PFSK-1 (cell line): Measurements from ENCODE around the gene MRPL55. TPM values are rescaled to one million over a fixed set of nuclear protein-coding genes. Genes with fewer than 3 reads are reported as not detected.

Experiments used
- FOXP2 ChIP-seq: optimal IDR thresholded peaks from 2 replicates; pipeline ENCODE3; 2011; ENCODE audit warnings: borderline replicate concordance, control low read depth, inconsistent platforms; ENCODE audit not compliant: insufficient read depth; ENCODE audit errors: extremely low read length, extremely low read depth
- POLR2AphosphoS5 ChIP-seq: IDR thresholded peaks from 2 replicates; pipeline ENCODE4 v1.6.1; 2012; ENCODE audit warnings: low read depth, mild to moderate bottlenecking, control low read depth, low read length, moderate library complexity
- SIN3A ChIP-seq: IDR thresholded peaks from 2 replicates; pipeline ENCODE4 v1.6.1; 2012; ENCODE audit warnings: mild to moderate bottlenecking, low read length, moderate library complexity, borderline replicate concordance; ENCODE audit not compliant: insufficient read depth
- TAF1 ChIP-seq: IDR thresholded peaks from 2 replicates; pipeline ENCODE4 v1.6.1; 2012; ENCODE audit warnings: low read length, control low read depth, borderline replicate concordance; ENCODE audit not compliant: insufficient read depth
- polyA plus RNA-seq: library from polyadenylated mRNA; unstranded; fragments of >200 nt; gene quantifications from one replicate; pipeline ENCODE4 v1.2.1, GENCODE V29; 2012; ENCODE audit warnings: low read depth, missing spikeins; ENCODE audit not compliant: insufficient read length
- TF ChIP-seq, protein P1 (sequence below), 2 experiments: IDR thresholded peaks; 2 replicates each; pipeline versions ENCODE4 v1.6.1 to v1.8.0; 2011 to 2012; ENCODE audit warnings: low read depth in 2 of 2, low read length in 2 of 2, control low read depth in 1 of 2, inconsistent platforms in 1 of 2, mild to moderate bottlenecking in 1 of 2, moderate library complexity in 1 of 2; ENCODE audit not compliant: insufficient read depth in 1 of 2

The MRPL55 gene
- 188 TPM for polyA plus RNA-seq

DNA sequence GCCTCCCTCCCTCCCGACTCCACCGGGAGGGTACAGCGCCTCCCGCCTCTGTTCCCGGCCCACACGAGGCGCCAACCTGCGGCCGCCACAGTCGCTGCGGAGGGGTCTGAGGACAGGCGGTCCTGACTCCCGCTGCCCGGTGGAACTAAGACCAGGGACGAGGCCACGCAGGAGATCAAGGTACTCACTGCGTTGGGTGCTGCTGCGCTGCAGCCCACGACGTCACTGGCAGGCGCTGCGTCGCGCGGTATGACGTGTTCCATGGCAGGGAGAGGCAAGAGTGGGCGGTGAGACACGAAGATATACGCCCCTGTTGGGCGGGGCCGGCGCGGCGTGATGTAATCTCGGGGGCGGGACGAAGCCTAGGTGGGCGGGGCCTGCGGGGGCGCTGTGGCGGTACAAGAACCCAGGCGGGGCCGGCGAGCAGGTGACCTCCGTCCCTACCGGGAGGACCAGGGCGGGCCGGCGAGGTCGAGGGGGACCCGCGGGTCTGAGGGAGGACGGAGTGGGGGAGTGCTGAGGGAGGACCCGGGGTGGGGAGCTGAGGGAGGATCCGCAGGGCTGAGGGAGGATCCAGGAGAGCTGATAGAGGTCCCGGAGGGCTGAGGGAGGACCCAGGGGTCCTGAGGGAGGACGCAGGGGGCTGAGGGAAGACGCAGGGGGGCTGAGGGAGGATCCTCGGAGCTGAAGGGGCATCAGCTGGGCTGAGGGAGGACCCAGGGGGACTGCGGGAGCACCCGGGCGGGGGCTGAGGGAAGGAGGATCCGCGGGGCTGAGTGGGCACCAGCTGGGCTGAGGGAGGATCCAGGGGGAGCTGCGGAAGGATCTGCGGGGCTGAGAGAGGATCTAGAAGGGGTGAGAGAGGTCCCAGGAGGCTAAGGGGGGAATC is at the start of gene MRPL55:
TSS of gene MRPL55 (minus strand) at position 227 of the 889 bp plus-strand sequence. CDS start 1,039 bp downstream, outside the sequence.
- TF ChIP-seq, protein P1, sequence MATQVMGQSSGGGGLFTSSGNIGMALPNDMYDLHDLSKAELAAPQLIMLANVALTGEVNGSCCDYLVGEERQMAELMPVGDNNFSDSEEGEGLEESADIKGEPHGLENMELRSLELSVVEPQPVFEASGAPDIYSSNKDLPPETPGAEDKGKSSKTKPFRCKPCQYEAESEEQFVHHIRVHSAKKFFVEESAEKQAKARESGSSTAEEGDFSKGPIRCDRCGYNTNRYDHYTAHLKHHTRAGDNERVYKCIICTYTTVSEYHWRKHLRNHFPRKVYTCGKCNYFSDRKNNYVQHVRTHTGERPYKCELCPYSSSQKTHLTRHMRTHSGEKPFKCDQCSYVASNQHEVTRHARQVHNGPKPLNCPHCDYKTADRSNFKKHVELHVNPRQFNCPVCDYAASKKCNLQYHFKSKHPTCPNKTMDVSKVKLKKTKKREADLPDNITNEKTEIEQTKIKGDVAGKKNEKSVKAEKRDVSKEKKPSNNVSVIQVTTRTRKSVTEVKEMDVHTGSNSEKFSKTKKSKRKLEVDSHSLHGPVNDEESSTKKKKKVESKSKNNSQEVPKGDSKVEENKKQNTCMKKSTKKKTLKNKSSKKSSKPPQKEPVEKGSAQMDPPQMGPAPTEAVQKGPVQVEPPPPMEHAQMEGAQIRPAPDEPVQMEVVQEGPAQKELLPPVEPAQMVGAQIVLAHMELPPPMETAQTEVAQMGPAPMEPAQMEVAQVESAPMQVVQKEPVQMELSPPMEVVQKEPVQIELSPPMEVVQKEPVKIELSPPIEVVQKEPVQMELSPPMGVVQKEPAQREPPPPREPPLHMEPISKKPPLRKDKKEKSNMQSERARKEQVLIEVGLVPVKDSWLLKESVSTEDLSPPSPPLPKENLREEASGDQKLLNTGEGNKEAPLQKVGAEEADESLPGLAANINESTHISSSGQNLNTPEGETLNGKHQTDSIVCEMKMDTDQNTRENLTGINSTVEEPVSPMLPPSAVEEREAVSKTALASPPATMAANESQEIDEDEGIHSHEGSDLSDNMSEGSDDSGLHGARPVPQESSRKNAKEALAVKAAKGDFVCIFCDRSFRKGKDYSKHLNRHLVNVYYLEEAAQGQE (IDR thresholded peaks at IDR 0.05; ENCODE audit: insufficient read depth in 1 of 2, low read depth in 2 of 2, low read length in 2 of 2): peak in 1 of 2 experiments; percentile 50; a peak in 1 of 4 replicates
- TF ChIP-seq FOXP2 (no peak), SIN3A (peak; percentile 56; the same call in 1 of the 2 replicates), POLR2AphosphoS5 (peak; percentile 95), TAF1 (no peak)

DNA sequence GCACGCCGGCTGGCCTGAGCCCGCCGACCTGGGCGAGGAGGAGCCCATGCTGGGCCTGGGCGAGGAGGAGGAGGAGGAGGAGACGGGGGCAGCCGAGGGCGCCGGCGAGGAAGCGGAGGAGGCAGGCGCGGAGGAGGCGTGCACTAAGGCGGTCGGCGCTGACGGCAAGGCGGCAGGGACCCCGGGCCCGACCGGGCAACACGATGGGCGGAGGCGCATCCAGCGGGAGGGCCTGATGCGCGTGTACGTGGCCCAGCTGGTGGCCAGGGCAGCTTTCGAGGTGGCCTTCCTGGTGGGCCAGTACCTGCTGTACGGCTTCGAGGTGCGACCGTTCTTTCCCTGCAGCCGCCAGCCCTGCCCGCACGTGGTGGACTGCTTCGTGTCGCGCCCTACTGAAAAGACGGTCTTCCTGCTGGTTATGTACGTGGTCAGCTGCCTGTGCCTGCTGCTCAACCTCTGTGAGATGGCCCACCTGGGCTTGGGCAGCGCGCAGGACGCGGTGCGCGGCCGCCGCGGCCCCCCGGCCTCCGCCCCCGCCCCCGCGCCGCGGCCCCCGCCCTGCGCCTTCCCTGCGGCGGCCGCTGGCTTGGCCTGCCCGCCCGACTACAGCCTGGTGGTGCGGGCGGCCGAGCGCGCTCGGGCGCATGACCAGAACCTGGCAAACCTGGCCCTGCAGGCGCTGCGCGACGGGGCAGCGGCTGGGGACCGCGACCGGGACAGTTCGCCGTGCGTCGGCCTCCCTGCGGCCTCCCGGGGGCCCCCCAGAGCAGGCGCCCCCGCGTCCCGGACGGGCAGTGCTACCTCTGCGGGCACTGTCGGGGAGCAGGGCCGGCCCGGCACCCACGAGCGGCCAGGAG is 49.3 kb upstream of the MRPL55 start:
- no peak for TF ChIP-seq SIN3A
- no peak for TF ChIP-seq TAF1
- TF ChIP-seq, protein P1 (IDR thresholded peaks at IDR 0.05; ENCODE audit: insufficient read depth in 1 of 2, low read depth in 2 of 2, low read length in 2 of 2): no peak
- TF ChIP-seq FOXP2: no peak
- TF ChIP-seq POLR2AphosphoS5: no peak

DNA sequence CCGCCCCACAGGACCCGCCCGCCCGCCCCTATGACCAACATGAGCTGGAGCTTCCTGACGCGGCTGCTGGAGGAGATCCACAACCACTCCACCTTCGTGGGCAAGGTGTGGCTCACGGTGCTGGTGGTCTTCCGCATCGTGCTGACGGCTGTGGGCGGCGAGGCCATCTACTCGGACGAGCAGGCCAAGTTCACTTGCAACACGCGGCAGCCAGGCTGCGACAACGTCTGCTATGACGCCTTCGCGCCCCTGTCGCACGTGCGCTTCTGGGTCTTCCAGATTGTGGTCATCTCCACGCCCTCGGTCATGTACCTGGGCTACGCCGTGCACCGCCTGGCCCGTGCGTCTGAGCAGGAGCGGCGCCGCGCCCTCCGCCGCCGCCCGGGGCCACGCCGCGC is 48.6 kb upstream of the MRPL55 start:
- TF ChIP-seq POLR2AphosphoS5 (no peak), SIN3A (no peak), FOXP2 (no peak), TAF1 (no peak)
- TF ChIP-seq, protein P1 (IDR thresholded peaks at IDR 0.05; ENCODE audit: insufficient read depth in 1 of 2, low read depth in 2 of 2, low read length in 2 of 2): no peak

DNA sequence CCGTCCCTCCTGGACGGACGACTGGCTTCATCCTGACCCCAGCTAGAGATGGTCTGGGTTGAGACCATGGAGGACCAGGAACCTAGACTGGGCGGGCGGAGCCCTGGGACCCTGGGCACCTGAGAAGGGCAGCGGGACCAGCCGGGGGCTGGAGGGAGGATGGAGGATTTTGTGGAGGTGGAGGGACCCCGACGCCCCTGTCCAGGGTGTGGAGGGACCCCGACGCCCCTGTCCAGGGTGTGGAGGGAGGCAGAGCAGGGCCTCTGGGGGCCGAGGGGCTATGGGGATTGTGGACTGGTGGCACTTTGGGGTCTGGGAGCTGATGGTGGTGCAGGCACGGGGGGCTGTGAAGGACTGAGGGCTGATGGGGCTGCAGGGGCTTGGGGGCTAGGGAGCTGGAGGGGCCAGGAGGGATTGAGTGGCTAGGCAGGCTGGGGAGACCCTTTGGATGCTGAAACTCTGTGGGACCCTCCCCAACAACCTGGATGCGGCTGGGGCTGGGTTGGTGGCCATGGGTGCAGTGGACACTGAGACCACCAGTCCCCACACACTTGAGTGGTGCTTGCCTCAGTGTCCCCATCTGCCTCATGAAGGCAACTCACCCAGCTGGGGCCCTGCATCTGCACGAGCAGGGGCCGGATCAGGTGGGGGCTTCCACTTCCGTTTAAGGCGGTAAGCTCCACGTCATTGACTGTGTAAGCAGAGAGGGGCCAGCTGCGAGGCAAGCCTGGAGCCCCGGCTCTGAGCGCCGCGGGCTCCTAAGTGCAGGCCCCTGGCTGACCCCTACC is 48.0 kb upstream of the MRPL55 start:
- no peak for TF ChIP-seq FOXP2
- no peak for TF ChIP-seq TAF1
- no peak for TF ChIP-seq POLR2AphosphoS5
- no peak for TF ChIP-seq SIN3A

DNA sequence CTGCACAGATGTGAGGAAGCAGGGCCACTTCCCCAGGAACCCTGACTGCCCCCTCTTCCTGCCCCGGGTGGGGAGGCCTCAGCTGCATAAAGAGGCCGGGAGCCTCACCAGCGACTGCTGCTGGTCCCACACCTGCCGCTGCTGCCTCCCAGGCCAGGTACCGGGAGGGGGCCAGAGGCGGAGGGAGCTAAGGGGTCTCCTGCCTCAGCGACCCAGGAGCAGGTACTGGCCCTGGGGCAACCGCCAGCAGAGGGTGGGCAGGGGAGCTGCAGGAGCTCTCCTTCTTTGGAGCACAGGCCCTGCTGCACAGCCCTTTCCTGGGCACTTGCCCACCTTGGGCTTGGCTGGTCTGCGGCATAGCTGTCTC is 47.4 kb upstream of the MRPL55 start:
- TF ChIP-seq SIN3A (no peak), TAF1 (no peak), POLR2AphosphoS5 (no peak), FOXP2 (no peak)
- TF ChIP-seq, protein P1 (IDR thresholded peaks at IDR 0.05; ENCODE audit: insufficient read depth in 1 of 2, low read depth in 2 of 2, low read length in 2 of 2): no peak
